HepG2 (cell line): Measurements from ENCODE around the gene TAF6L. TPM values are rescaled to one million over a fixed set of nuclear protein-coding genes. Genes with fewer than 3 reads are reported as not detected.

Source experiments
- ARNT2 ChIP-seq: sonication (generic); formaldehyde crosslinking; IDR thresholded peaks from 2 replicates; pipeline ENCODE4 v1.8.0; 2022; ENCODE audit warnings: mild to moderate bottlenecking, low read depth, missing genetic modification reagents, moderate library complexity
- DRAP1 ChIP-seq: IDR thresholded peaks from 2 replicates; pipeline ENCODE4 v1.6.1; 2016; ENCODE audit warnings: missing genetic modification reagents, missing compliant biosample characterization
- GFI1 ChIP-seq: sonication (generic); formaldehyde crosslinking; IDR thresholded peaks from 2 replicates; pipeline ENCODE4 v1.5.0; 2020; ENCODE audit warnings: missing genetic modification reagents, mild to moderate bottlenecking, borderline replicate concordance
- HINFP ChIP-seq: sonication (generic); formaldehyde crosslinking; IDR thresholded peaks from 2 replicates; pipeline ENCODE4 v1.4.0; 2020; ENCODE audit warnings: low read depth, mild to moderate bottlenecking, missing genetic modification reagents
- MED8 ChIP-seq: sonication (generic); formaldehyde crosslinking; IDR thresholded peaks from 2 replicates; pipeline ENCODE4 v1.8.1; 2023; ENCODE audit warnings: mild to moderate bottlenecking, missing genetic modification reagents; ENCODE audit not compliant: insufficient replicate concordance
- MEIS1 ChIP-seq: sonication (generic); formaldehyde crosslinking; IDR thresholded peaks from 2 replicates; pipeline ENCODE4 v1.9.0; 2021; ENCODE audit warnings: mild to moderate bottlenecking, missing genetic modification reagents, moderate library complexity, borderline replicate concordance
- MYNN ChIP-seq: sonication (generic); formaldehyde crosslinking; IDR thresholded peaks from 2 replicates; pipeline ENCODE4 v1.4.0; 2020; ENCODE audit warnings: mild to moderate bottlenecking, low read depth, missing genetic modification reagents
- TFAP4 ChIP-seq: sonication (generic); IDR thresholded peaks from 2 replicates; pipeline ENCODE4 v1.6.1; 2016; ENCODE audit warnings: low read depth, borderline replicate concordance
- THRA ChIP-seq: sonication (generic); formaldehyde crosslinking; IDR thresholded peaks from 2 replicates; pipeline ENCODE4 v1.4.0; 2020; ENCODE audit warnings: missing genetic modification reagents, borderline replicate concordance
- ZBTB25 ChIP-seq: IDR thresholded peaks from 2 replicates; pipeline ENCODE4 v1.6.1; 2018; ENCODE audit warnings: missing genetic modification reagents
- ZFP36 ChIP-seq: fragments of 150-350 bp; IDR thresholded peaks from 2 replicates; pipeline ENCODE4 v1.6.1; 2018; ENCODE audit warnings: borderline replicate concordance, low read length, low read depth; ENCODE audit not compliant: partially characterized antibody
- ZNF160 ChIP-seq: sonication (generic); formaldehyde crosslinking; IDR thresholded peaks from 2 replicates; pipeline ENCODE4 v1.8.0; 2022; ENCODE audit warnings: mild to moderate bottlenecking, inconsistent platforms, missing genetic modification reagents
- ZNF180 ChIP-seq: sonication (generic); formaldehyde crosslinking; IDR thresholded peaks from 2 replicates; pipeline ENCODE4 v1.4.0; 2020; ENCODE audit warnings: low read depth, missing genetic modification reagents, borderline replicate concordance
- ZNF44 ChIP-seq: sonication (generic); formaldehyde crosslinking; IDR thresholded peaks from 2 replicates; pipeline ENCODE4 v1.5.1; 2020; ENCODE audit warnings: mild to moderate bottlenecking, missing genetic modification reagents
- ZNF484 ChIP-seq: sonication (generic); formaldehyde crosslinking; IDR thresholded peaks from 2 replicates; pipeline ENCODE4 v1.5.1; 2020; ENCODE audit warnings: mild to moderate bottlenecking, low read depth, missing genetic modification reagents, borderline replicate concordance
- polyA plus RNA-seq, 8 experiments: library from polyadenylated mRNA; depleted of rRNA in 3 of 8; stranded (reverse) in 7 of 8; unstranded in 1 of 8; fragments of >200 nt; fragmentation: Illumina TruSeq in 4 of 8; extraction: Trizol in 4 of 8; gene quantifications; 2 replicates each; pipeline versions ENCODE4 v1.2.1 to v1.2.3, GENCODE V29; 2011 to 2016; ENCODE audit warnings: low read depth in 4 of 8, missing spikeins in 1 of 8, mixed read lengths in 1 of 8; ENCODE audit not compliant: insufficient read depth in 1 of 8
- total RNA-seq, 5 experiments: library from RNA; depleted of rRNA; stranded (reverse); fragments of >200 nt; fragmentation: Illumina TruSeq; extraction: Trizol; gene quantifications; 2 replicates each; pipeline ENCODE4 v1.2.3, GENCODE V29; 2016; ENCODE audit warnings: low read depth in 1 of 5

The TAF6L gene
- total and polyA plus RNA-seq, 2 of the 13 experiments (the other 11 are each of a cell fraction or from before 2014, with no cell fraction given): 12.6 to 19.4 TPM

GRCh38 chr11:62805076-62805892 is 34.1 kb downstream of the TAF6L start, which contains the start of gene NXF1 (continued):
- TF ChIP-seq THRA: peak; percentile 81; the same call in 1 of the 2 replicates
- peak; percentile 93; the same call in 1 of the 2 replicates for TF ChIP-seq HINFP (CRISPR knock-in tag)
- TF ChIP-seq ZNF180 (CRISPR knock-in tag): no peak
- TF ChIP-seq MED8: peak; percentile 68
- 0 out of 2 replicates have a peak, but pooled peaks have one; percentile 59 for TF ChIP-seq ZNF160 (CRISPR knock-in tag)
- peak; percentile 76 for TF ChIP-seq MEIS1
- peak; percentile 90; the same call in 1 of the 2 replicates for TF ChIP-seq MYNN
- TF ChIP-seq ZNF44 (CRISPR knock-in tag): no peak
- peak; percentile 100 for TF ChIP-seq DRAP1 (CRISPR knock-in tag)
- TF ChIP-seq ZFP36: no peak
- 0 out of 2 replicates have a peak, but pooled peaks have one; percentile 82 for TF ChIP-seq ZNF484 (CRISPR knock-in tag)
- TF ChIP-seq TFAP4: peak; percentile 24; the same call in 1 of the 2 replicates
- TF ChIP-seq ARNT2 (CRISPR knock-in tag): peak; percentile 75; the same call in 1 of the 2 replicates
- TF ChIP-seq ZBTB25: peak; percentile 71; the same call in 1 of the 2 replicates
- TF ChIP-seq GFI1 (CRISPR knock-in tag): peak; percentile 81; the same call in 1 of the 2 replicates
